Gastrocnemius medialis (tissue), 4 donors: Measurements from ENCODE around the gene KCNK16. TPM values are rescaled to one million over a fixed set of nuclear protein-coding genes. Genes with fewer than 3 reads are reported as not detected.

Experiments
- ATAC-seq, 2 donors: fragments of 150-250 bp; one replicate each; pipeline ENCODE4 v1.9.1; 2016
- DNase-seq, 2 donors: peaks; one replicate each; pipeline ENCODE4 v3.0.0-alpha.2; 2019
- H3K27ac ChIP-seq, 4 donors: fragments of 200-600 bp; sonication (generic); 1 replicate in 1 of 4; 2 replicates in 3 of 4; pipeline ENCODE4 v1.5.1; 2016 to 2018; ENCODE audit warnings: mild to moderate bottlenecking in 2 of 4, moderate library complexity in 1 of 4
- H3K27me3 ChIP-seq, 3 donors: fragments of 200-600 bp; sonication (generic) in 2 of 3; 1 replicate in 1 of 3; 2 replicates in 2 of 3; pipeline versions ENCODE4 v1.5.1 to v1.6.0; 2016 to 2019; ENCODE audit warnings: mild to moderate bottlenecking in 1 of 3, moderate library complexity in 1 of 3
- H3K36me3 ChIP-seq, 2 donors: fragments of 200-600 bp; sonication (generic) in 1 of 2; one replicate each; pipeline ENCODE4 v1.5.1; 2017 to 2018
- H3K4me1 ChIP-seq, 2 donors: fragments of 200-600 bp; sonication (generic) in 1 of 2; one replicate each; pipeline ENCODE4 v1.5.1; 2016 to 2017; ENCODE audit warnings: mild to moderate bottlenecking in 2 of 2
- H3K4me3 ChIP-seq, 4 donors: fragments of 200-600 bp; sonication (generic) in 3 of 4; 1 replicate in 1 of 4; 2 replicates in 3 of 4; pipeline ENCODE4 v1.5.1; 2016 to 2019; ENCODE audit warnings: mild to moderate bottlenecking in 2 of 4
- H3K9me3 ChIP-seq, 3 donors: fragments of 200-600 bp; sonication (generic) in 2 of 3; 1 replicate in 1 of 3; 2 replicates in 2 of 3; pipeline ENCODE4 v1.5.1; 2016 to 2019
- CTCF ChIP-seq, 5 experiments: fragments of 450-650 bp in 3 of 5; fragments of 200-600 bp in 2 of 5; sonication (generic) in 2 of 5; IDR thresholded peaks in 4 of 5; conservative IDR thresholded peaks in 1 of 5; 1 replicate in 4 of 5; 2 replicates in 1 of 5; pipeline ENCODE4 v1.5.1; 2016 to 2019; ENCODE audit warnings: antibody characterized with exemption in 5 of 5, mild to moderate bottlenecking in 3 of 5, moderate library complexity in 3 of 5
- POLR2A ChIP-seq, 2 donors: fragments of 450-650 bp; IDR thresholded peaks; one replicate each; pipeline ENCODE4 v1.6.1; 2017; ENCODE audit warnings: antibody characterized with exemption in 2 of 2, mild to moderate bottlenecking in 2 of 2, moderate library complexity in 2 of 2
- in situ Hi-C, 4 donors: fragments of 200-750 bp; cut with MboI; loops; one replicate each; pipeline versions ENCODE4 v1.15.0 to v1.8.0; 2017; ENCODE audit warnings: low sequenced_read_pairs in 4 of 4
- intact Hi-C: fragments of 100-400 bp; cut with DNase I; formaldehyde crosslinking; loops from one replicate; pipeline ENCODE4 v1.15.1; 2023; ENCODE audit warnings: low total_unique reads
- total RNA-seq, 4 donors: library from RNA; depleted of rRNA; stranded (reverse); fragments of >200 nt; gene quantifications; one replicate each; pipeline versions ENCODE4 v1.1.0 to v1.2.3, GENCODE V29; 2016

KCNK16 gene
- total RNA-seq, 4 donors from 2014 or later, result not detected

- in situ Hi-C loops (loop anchor here (25.0 kb wide), 3 partner anchors 520 to 1470 kb away; no protein-coding TSS in a partner anchor), intact Hi-C loops (loop anchor here (10.0 kb wide), 1 partner anchor 948 kb away; no protein-coding TSS in a partner anchor)
- no peaks in the 10 kb centered on the region for H3K9me3 ChIP-seq
- DNase-seq (no peak), ATAC-seq (no peak)
- H3K27me3 ChIP-seq, result no peaks in the 10 kb centered on the region
- no peak overlapping the region for H3K4me3 ChIP-seq
- no peak for TF ChIP-seq POLR2A (IDR thresholded peaks at IDR 0.05)
- no peak overlapping the region for H3K27ac ChIP-seq
- H3K36me3 ChIP-seq, result no peaks in the 10 kb centered on the region
- H3K4me1 ChIP-seq, result no peaks in the 10 kb centered on the region
Observed at GRCh38 chr6:39366931-39367618, 44.6 kb upstream of the KCNK16 start.

DNA sequence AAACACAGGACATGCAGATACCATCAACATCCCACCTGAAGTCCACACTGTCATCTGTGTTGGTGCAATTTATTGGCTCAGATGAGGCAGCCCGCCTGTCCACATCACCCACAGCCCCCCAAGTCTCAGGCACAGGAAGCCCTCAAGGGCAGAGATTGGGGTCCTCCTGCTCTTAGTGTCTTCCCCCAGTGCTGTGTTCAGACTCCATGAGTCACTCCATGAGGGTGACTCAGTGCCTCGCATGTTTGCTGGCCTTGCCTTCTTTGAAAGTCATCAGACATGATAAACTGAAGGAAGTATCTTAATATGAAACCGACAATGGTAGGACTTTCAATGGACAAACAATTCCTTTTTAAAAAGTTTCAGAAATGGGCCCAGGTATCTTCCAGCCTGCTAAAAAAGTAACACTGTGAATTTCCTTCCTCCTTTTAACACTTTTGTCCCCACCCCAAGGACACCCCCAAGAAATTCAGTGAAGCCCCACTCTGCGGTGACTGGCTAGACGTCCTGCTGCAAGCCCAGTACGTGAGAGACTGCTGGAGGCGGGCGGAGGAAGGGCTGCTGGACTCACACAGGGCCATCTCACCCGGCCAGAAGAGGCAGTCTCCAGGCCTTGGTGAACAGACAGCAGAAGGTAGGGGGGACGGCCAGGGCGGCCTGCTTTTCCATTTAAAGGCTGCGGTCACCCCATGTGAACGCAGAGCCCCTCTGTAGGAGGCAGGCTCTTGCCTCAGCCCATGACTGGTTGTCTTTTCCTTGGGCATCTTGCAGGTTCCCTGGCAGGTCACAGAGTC lies 43.0 kb upstream of the KCNK16 start:
- intact Hi-C loops (loop anchor here (10.0 kb wide), 1 partner anchor 949 kb away; no protein-coding TSS in a partner anchor), in situ Hi-C loops (loop anchor here (25.0 kb wide), 3 partner anchors 522 to 1472 kb away; no protein-coding TSS in a partner anchor)
- Histone ChIP-seq H3K9me3 (no peaks in the 10 kb centered on the region), H3K36me3 (no peaks in the 10 kb centered on the region), H3K4me1 (no peaks in the 10 kb centered on the region), H3K4me3 (no peak overlapping the region), H3K27me3 (no peaks in the 10 kb centered on the region), H3K27ac (no peak overlapping the region)
- no peak for ATAC-seq
- DNase-seq, result no peak
- TF ChIP-seq CTCF (IDR thresholded peaks at IDR 0.05 in 4 of 5, conservative IDR thresholded peaks at IDR 0.05 in 1 of 5) (no peak), POLR2A (IDR thresholded peaks at IDR 0.05) (no peak)

DNA sequence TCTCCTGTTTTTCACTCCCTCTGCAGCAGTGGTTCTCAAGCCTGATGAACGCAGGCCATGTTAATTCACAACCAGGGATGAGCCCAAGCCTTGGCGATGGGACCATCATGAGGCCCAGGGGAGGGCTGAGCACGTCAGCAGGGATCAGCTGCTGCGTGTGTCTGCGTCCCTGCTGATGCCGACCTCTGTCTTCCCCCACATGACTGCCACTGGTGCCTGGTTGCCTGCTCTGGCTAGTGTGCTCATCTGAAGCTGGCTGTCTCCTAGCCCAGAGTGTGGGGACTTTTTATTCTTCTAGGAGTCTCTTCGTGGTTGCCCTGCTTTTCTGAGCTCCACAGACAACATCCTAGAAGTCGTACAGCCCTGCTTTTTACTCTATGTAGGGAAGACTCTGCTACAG lies 40.8 kb upstream of the KCNK16 start:
- intact Hi-C loops (loop anchor here (10.0 kb wide), 1 partner anchor 952 kb away; no protein-coding TSS in a partner anchor), in situ Hi-C loops (loop anchor here (25.0 kb wide), 3 partner anchors 524 to 1474 kb away; no protein-coding TSS in a partner anchor)
- Histone ChIP-seq H3K27ac (no peak overlapping the region), H3K36me3 (no peaks in the 10 kb centered on the region), H3K27me3 (no peaks in the 10 kb centered on the region), H3K9me3 (no peaks in the 10 kb centered on the region), H3K4me3 (no peak overlapping the region), H3K4me1 (no peaks in the 10 kb centered on the region)
- ATAC-seq (no peak), DNase-seq (no peak)
- TF ChIP-seq POLR2A (IDR thresholded peaks at IDR 0.05), result no peak
- TF ChIP-seq CTCF (IDR thresholded peaks at IDR 0.05 in 4 of 5, conservative IDR thresholded peaks at IDR 0.05 in 1 of 5), result no peak

- Histone ChIP-seq H3K4me1 (no peaks in the 10 kb centered on the region), H3K36me3 (no peaks in the 10 kb centered on the region), H3K4me3 (no peak overlapping the region), H3K9me3 (no peaks in the 10 kb centered on the region), H3K27ac (no peak overlapping the region), H3K27me3 (no peaks in the 10 kb centered on the region)
- ATAC-seq (no peak), DNase-seq (no peak)
- in situ Hi-C loops (loop anchor here (25.0 kb wide), 3 partner anchors 525 to 1475 kb away; no protein-coding TSS in a partner anchor), intact Hi-C loops (loop anchor here (10.0 kb wide), 1 partner anchor 952 kb away; no protein-coding TSS in a partner anchor)
- no peak for TF ChIP-seq POLR2A (IDR thresholded peaks at IDR 0.05)
- no peak for TF ChIP-seq CTCF (IDR thresholded peaks at IDR 0.05 in 4 of 5, conservative IDR thresholded peaks at IDR 0.05 in 1 of 5)
Observed at GRCh38 chr6:39362487-39362865, 40.0 kb upstream of the KCNK16 start.
